NOMO-1 treated with DMSO at 0.1 percent for 48 hours (cell line): ENCODE measurements around the gene CAPN9.

Source experiments
- DNase-seq: peaks from one replicate; lab custom pipeline; 2025; ENCODE audit not compliant: unreplicated experiment; lab: John Stamatoyannopoulos, UW

The CAPN9 gene

GRCh38 chr1:230745071-230745470 lies 2.1 kb upstream of the CAPN9 start:
- no peak for DNase-seq

DNA sequence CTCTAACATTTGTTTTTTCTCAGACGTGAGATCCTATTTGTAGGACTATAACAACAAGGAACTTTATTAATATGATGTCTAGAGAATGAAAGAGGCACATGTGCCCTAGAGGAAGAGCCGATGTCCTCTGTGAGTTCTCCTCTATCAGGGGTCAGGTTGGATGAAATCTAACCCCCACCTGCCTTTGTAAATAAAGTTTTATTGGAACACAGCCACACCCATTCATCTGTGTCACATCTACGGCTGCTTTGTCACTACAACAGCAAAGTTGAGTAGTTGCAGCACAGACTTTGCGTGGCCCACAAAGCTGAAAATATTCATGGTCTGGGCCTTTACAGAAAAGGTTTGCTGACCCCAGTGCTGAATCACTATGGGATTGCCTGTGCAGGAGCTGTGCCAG lies 571 bp upstream of the CAPN9 start:
- DNase-seq: no peak

DNA sequence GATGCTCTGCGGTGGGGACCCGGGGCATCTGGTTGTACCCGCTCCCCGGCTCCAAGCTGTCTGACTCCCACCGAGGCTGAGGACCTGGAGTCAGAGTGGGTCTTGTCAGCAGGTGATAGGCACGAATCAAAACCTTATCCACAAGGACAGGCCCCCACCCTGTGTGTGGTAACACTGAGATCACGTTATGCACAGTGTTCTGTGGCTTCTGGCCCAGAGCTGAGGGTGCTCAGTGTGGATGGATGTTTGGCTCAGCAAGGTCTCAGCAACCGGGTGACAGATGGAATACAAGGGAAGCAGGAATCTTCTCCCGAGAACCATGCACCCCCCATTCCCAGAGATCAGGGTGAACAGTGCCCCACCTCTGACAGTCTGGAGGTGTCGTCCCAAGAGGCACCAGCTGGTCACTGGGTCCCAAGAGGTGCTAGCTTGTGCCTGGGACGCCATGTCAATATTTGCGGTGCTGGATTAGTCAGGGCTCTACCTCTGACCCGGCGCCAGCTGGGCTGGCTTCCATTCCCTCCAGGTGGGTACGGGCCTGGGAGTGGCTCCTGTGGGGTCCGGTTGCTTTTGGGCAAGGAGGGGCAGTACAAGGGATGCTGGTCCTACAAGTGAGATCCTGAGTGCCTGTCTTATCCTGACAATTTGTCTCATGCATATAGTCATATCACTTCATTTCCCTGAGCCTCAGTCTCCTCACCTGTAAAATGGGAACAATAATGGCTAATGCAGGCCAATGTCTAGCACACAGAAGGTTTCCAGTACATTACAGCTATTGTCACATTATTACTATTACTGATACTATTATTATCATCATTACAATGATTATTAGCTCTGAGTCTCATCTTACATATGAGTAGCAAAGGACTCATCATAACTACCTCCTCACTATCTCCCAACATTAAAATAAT lies 957 bp downstream of the CAPN9 start:
- no peak for DNase-seq

DNA sequence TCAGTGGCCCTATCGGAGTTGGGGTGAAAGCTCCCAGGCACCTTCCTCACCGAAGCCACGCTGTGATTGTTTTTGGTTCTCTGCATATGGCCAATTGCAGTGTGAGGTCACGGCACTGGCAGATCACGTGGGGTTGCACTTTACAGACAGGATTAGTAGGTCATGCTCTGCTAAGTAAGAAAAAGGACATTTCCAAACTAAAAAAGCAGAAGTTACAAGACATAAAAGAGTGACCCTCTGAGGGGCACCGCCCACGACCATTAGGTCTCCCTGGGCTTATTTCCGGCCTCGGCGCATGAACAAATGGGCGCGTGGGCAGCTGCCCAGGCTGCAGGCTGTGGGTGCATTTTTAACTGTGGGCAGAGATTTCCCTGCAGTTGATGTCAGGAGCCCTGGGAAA lies 2.0 kb downstream of the CAPN9 start:
- peak; percentile 73 for DNase-seq

DNA sequence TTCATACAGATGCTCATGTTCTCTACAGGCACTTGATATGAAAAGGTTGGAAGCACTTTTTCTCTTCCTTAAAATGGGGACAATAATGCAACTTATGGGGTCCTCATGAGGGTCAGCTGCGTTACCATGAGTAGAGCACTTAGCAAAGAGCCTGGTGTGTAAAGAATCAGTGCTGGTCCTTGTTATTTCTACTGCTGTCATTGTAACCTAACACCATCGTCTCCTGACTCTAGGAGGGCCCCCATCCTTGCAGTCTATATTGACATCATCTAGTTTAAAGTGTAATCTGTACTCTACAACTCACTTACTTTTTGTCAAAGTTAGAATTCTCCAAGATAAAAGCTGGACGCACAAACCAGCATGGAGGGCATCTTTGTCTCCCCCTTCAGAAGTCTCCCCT lies 2.4 kb downstream of the CAPN9 start:
- DNase-seq: no peak

DNA sequence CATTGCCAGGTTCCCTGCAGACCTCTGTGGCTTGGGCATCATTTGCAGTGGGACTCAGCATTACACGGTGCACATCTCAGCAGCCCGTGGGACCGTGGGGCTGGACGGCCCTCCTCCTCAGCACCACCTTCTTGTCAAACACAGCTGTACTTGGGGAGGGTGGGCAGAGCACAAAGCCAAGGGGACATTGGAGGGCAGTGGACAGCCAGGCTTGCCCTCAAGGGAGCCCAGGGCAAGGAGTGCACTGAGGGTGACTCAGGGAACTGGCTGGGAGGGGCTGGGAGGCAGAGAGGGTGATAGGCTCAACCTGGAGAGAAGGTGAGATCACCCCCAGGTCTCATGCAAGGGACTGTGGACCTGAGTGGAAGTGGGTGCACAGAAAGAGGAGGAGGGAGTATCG lies 3.4 kb downstream of the CAPN9 start:
- no peak for DNase-seq

- DNase-seq: no peak
Observed at GRCh38 chr1:230750986-230751625, 3.9 kb downstream of the CAPN9 start.

DNA sequence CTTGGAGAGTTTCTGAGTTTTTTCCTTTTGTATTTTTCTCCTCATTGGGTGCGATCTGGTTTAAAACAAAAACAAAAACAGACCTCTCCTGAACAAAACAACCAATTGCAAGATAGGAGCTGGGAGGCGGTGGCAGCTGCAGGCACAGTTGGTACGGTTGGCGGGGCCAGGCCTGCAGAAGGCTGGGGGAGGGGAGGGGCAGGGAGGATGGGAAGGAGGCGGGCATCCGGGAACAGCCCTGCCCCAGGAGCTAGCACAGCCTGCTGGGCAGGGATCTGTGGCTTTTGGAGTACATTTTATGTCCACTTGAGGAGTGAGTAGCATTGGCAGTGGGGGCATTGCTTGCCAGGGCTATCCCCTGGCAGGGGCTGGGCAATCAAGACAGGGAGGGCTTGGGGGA lies 5.2 kb downstream of the CAPN9 start:
- no peak for DNase-seq

- DNase-seq: no peak
Observed at GRCh38 chr1:230753191-230753585, 6.0 kb downstream of the CAPN9 start.

GRCh38 chr1:230753586-230754251 lies 6.5 kb downstream of the CAPN9 start:
- DNase-seq: peak; percentile 26

GRCh38 chr1:230754796-230755195 lies 7.6 kb downstream of the CAPN9 start:
- no peak for DNase-seq

GRCh38 chr1:230757856-230758708 lies 10.9 kb downstream of the CAPN9 start:
- no peak for DNase-seq

DNA sequence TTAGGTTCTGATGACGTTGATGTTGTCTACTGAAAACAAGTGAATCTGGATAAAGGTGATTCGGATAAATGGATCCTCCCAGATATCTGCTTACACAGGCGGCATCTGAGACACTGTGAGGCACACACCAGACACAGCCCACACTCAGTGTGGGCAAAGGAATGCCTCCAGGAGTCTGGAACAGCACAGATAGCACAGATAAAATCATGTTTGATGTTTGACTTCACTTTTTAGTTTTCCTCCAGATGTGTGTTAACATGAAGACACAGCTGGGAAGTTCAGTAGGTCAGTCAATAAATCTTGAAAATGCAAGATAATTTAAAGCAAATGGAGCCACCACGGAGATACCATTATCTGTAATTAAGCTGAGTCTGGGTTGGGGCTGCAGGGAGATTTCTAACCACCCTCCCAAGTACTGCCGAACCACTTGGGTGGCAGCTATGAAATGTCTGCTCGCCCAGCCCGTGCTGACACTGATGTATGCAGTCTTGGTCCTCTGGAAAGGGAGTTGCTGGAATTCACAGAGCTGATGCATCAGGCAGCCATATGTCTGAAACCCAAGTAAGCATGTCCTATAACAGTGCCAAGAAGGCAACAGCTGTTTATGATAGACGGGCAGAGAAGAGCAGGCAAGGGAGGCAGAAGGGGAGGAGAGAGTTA lies 11.7 kb downstream of the CAPN9 start:
- no peak for DNase-seq

GRCh38 chr1:230759369-230760065 lies 12.3 kb downstream of the CAPN9 start:
- no peak for DNase-seq

DNA sequence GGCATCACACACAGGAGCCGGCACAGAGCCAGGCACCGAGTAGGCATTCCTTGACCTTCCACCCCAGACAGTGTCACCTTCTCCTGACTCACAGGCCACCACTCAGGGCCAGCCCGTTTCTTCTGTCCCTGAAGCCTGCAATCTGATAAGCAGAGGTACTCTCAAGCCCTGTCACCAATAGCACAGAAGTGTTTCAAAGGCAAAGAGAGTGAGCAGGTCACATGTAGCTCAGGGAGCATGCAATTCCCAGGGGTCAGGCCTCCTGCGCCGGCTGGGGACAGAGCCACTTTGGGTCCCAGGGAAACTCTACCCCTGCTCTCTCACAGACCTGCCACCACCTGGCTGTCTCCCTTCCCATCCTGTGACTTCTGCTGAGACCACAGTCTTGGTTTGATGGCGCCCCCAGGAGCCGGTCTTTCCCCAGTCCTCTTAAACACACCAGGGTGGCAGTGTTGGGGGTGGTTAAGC lies 13.2 kb downstream of the CAPN9 start:
- no peak for DNase-seq

DNA sequence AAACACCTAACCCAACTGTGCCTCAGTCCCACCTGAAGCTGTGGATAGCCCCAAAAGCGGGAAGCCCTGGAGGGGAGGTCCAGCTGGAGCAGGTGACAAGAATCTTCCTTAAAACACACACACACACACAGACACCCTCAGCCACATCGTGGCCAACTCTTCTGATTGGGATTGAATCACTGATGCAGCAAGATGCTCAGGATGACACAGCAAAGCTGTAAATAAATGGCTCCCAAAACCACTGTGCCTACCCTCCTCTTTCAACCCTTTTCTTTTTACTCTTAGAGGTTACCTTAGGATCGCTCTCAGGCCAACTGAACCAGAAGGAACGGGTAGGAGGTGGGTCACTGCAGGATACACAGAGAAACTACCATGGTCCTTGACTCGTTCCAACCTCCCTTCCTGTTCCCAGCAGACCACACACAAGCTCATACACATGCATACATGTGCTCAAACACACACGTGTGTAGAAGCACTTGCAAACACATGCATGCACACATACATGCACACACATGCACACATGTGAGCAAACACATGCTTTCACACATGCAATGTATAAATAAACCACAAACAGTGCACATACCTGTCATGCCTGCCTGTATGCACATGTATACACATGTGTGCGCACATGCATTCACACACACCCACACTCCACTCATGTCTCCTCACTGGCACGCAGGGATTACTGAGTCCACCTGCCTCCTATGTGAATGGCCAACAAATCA lies 14.4 kb downstream of the CAPN9 start:
- DNase-seq: no peak

GRCh38 chr1:230763927-230764591 lies 16.9 kb downstream of the CAPN9 start:
- no peak for DNase-seq

DNA sequence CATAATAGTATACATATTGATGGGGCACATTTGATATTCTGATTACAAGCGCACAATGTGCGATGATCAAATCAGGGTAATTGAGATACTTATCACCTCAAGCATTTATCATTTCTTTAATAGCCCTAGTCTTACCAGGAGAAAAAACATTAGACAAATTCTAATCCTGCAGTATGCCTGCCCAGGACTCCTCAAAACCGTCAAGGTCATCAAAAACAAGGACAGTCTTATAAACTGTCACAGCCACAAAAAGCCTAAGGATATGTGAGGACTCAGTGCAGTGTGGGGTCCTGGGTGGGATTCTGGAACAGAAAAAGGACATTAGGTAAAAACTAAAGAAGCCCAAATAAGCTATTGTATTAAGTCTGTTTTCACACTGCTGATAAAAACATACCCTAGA lies 19.1 kb downstream of the CAPN9 start:
- no peak for DNase-seq
